ENCODE measurements around the gene KIF26B. TPM values are rescaled to one million over a fixed set of nuclear protein-coding genes. Genes with fewer than 3 reads are reported as not detected.

The KIF26B gene
- total and polyA plus RNA-seq, 8 donors = 0.27 to 4.5 (median 0.63) TPM

- Histone ChIP-seq H3K4me3 (no peak overlapping the region), H3K27me3 (no peaks in the 10 kb centered on the region), H3K4me1 (no peaks in the 10 kb centered on the region), H3K9me3 (no peaks in the 10 kb centered on the region), H3K27ac (no peak overlapping the region), H3K36me3 (no peaks in the 10 kb centered on the region)
- no peak for DNase-seq
- TF ChIP-seq CTCF (IDR thresholded peaks at IDR 0.05) = no peak
- 76 to 84% methylated on average over 3 of the region's 3 CpGs for WGBS, 2 donors
- intact Hi-C loops (cut with DNase I) = no loop called here
- no peak for FAIRE-seq
- ATAC-seq = no peak
Observed at GRCh38 chr1:245459621-245460020, 304.8 kb downstream of the KIF26B start.

- DNase-seq (no peak), ATAC-seq (no peak), FAIRE-seq (no peak)
- Histone ChIP-seq H3K36me3 (no peaks in the 10 kb centered on the region), H3K27me3 (no peaks in the 10 kb centered on the region), H3K4me3 (no peak overlapping the region), H3K4me1 (no peaks in the 10 kb centered on the region), H3K27ac (no peak overlapping the region), H3K9me3 (no peaks in the 10 kb centered on the region)
- intact Hi-C loops (cut with DNase I) = no loop called here
- WGBS, 2 donors = 72 to 80% methylated on average over 5 of the region's 5 CpGs
- TF ChIP-seq CTCF (IDR thresholded peaks at IDR 0.05) = no peak
Observed at GRCh38 chr1:245461681-245462080, 306.9 kb downstream of the KIF26B start.

DNA sequence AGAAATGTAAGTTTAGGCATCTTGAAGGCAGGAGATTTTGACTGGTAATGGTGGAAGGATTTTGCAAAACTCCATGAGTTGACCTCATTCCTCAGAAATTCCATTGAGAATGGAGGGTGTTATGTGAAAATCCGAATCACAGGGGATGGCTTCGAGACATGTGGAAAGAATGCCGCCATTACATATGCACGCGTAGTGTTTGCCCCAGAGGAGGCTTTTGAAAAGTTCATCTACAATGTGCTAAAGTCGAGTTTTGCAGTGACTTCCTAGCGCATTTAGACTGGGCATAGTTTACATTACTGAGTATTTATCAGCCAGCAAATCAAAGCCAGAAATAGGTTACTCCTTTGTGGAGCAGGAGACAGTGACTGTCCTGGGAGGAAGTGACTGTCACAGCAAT is 307.4 kb downstream of the KIF26B start:
- Histone ChIP-seq H3K27ac (no peak overlapping the region), H3K9me3 (no peaks in the 10 kb centered on the region), H3K27me3 (no peaks in the 10 kb centered on the region), H3K4me1 (no peaks in the 10 kb centered on the region), H3K4me3 (no peak overlapping the region), H3K36me3 (no peaks in the 10 kb centered on the region)
- 62 to 64% methylated on average over 7 of the region's 7 CpGs for WGBS, 2 donors
- DNase-seq (no peak), ATAC-seq (no peak), FAIRE-seq (no peak)
- no peak for TF ChIP-seq CTCF (IDR thresholded peaks at IDR 0.05)
- intact Hi-C loops (cut with DNase I) = no loop called here

DNA sequence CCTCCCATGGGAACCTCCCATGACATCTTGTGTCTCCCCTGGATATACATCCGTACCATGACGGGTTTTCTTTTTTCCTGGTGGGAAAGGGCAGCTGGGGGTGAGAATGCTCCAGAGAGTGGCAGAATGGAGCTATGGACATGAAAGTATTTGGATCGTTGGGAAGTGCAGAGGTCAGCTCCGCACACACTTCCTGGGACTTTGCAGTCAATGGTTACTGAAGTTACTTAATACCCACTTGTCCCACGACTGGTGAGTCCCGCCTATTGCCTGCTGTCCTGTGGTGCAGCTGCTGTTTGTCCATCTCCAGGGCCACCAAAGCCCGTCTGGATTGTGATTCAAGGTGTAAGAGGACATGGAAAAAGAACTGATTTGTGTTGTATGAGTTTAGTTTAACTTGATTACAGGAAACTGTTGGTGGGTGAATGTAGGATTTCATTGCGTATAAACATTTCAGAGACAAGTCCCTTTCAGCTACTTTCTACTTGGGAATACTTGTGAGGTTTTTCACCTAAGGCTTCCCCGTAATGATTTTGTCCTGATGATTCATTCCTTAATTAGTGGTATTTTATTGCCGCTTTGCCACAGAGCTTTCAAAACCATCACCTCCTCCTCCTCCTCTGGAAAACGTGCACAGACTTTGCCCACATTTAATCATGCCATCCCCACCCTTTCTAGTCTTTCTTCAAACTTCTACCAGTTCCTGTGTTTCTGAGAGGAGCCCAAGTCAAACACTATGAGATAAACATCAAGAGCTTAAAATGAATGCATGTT is 308.8 kb downstream of the KIF26B start:
- FAIRE-seq (no peak), DNase-seq (no peak), ATAC-seq (no peak)
- 42 to 51% methylated on average over 11 of the region's 11 CpGs for WGBS, 2 donors
- Histone ChIP-seq H3K4me1 (no peaks in the 10 kb centered on the region), H3K27ac (no peak overlapping the region), H3K36me3 (no peaks in the 10 kb centered on the region), H3K4me3 (no peak overlapping the region), H3K9me3 (no peaks in the 10 kb centered on the region), H3K27me3 (no peaks in the 10 kb centered on the region)
- no peak for TF ChIP-seq CTCF (IDR thresholded peaks at IDR 0.05)
- intact Hi-C loops (cut with DNase I) = no loop called here

GRCh38 chr1:245464290-245464689 is 309.5 kb downstream of the KIF26B start:
- FAIRE-seq = no peak
- no peak overlapping the region for H3K4me3 ChIP-seq

More at GRCh38 chr1:245464290-245464689, 309.5 kb downstream of the KIF26B start:
- H3K27me3 ChIP-seq = no peaks in the 10 kb centered on the region
- no peak overlapping the region for H3K27ac ChIP-seq
- no peak for TF ChIP-seq CTCF (IDR thresholded peaks at IDR 0.05)
- DNase-seq (no peak), ATAC-seq (no peak)
- WGBS, 2 donors = 68 to 74% methylated on average over 14 to 15 of the region's 15 CpGs
- intact Hi-C loops (cut with DNase I) = no loop called here
- H3K9me3 ChIP-seq = no peaks in the 10 kb centered on the region
- H3K4me1 ChIP-seq = no peaks in the 10 kb centered on the region
- H3K36me3 ChIP-seq = no peaks in the 10 kb centered on the region

Measured in pancreas (tissue), 10 donors.